Esophagus squamous epithelium (tissue), 4 donors: Measurements from ENCODE around the gene EPN2.

Experiments
- CTCF ChIP-seq, 6 experiments: fragments of 450-650 bp in 4 of 6; fragments of 200-600 bp in 2 of 6; sonication (generic) in 2 of 6; IDR thresholded peaks; one replicate each; pipeline ENCODE4 v1.5.1; 2016 to 2019; ENCODE audit warnings: antibody characterized with exemption in 6 of 6, mild to moderate bottlenecking in 4 of 6, moderate library complexity in 4 of 6
- POLR2A ChIP-seq, 4 donors: fragments of 450-650 bp; IDR thresholded peaks; one replicate each; pipeline ENCODE4 v1.6.1; 2017; ENCODE audit warnings: antibody characterized with exemption in 4 of 4, mild to moderate bottlenecking in 4 of 4, moderate library complexity in 3 of 4

- TF ChIP-seq CTCF (IDR thresholded peaks at IDR 0.05) (no peak), POLR2A (IDR thresholded peaks at IDR 0.05) (no peak)
Observed at GRCh38 chr17:19262650-19263631, 25.8 kb downstream of the EPN2 start.
